ENCODE results near the gene OR52B6.
"Not testable (repeated sequence)": the region's sequence is repeated elsewhere in the genome, so short reads cannot be mapped to it uniquely, and the experiment has no call there.

The OR52B6 gene

GRCh38 chr11:5597953-5598352 is 17.3 kb downstream of the OR52B6 start:
- no peak for DNase-seq

DNA sequence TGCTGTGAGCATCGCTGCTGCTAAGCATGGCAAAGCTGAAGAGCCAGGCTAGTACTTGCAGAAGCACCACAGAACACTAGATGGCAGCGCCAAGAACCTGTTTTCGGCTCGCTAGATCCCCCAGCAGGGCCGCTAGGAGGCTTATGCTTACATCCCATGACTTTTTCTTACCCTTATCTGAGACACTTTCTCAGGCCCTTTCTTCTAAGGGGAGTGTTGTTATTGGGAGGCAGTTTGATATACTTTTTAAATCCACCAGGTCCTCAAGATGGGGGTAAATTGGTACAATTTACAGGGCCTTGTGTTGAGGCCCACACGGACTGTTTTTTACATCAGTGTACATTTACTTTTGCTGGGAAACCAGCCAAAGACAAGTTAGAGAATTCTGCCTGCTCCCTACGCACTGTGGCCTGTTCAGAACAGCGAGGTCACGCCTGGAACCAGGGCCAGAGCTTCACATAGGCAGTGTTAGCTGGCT is 19.7 kb downstream of the OR52B6 start:
- DNase-seq = peak; percentile 59

GRCh38 chr11:5602791-5603190 is 22.1 kb downstream of the OR52B6 start:
- not testable (repeated sequence) for DNase-seq

DNA sequence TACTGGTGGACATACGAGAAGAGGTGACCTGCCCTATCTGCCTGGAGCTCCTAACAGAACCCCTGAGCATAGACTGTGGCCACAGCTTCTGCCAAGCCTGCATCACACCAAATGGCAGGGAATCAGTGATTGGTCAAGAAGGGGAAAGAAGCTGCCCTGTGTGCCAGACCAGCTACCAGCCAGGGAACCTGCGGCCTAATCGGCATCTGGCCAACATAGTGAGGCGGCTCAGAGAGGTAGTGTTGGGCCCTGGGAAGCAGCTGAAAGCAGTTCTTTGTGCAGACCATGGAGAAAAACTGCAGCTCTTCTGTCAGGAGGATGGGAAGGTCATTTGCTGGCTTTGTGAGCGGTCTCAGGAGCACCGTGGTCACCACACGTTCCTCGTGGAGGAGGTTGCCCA is 22.6 kb downstream of the OR52B6 start:
- DNase-seq = no peak

DNA sequence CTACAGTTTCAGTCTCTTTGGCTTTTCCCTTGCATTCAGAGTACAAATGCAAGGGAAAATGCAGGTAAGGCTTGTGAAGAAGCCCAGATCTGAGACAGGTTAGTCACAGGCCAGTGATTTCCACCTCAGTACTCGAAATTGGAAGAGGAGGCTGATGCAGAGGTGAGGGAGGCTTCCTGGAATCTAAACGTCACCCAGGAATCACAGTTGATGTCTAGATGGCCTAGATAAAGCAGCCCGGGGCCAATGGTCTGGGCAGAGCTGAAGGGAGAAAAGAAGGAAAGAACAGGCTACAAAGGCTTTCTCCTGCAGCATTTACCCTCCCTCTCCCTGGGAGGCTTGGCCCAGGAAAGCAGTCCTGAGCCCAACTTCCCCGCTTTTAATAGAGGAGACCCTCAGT is 24.2 kb downstream of the OR52B6 start:
- DNase-seq = no peak

DNA sequence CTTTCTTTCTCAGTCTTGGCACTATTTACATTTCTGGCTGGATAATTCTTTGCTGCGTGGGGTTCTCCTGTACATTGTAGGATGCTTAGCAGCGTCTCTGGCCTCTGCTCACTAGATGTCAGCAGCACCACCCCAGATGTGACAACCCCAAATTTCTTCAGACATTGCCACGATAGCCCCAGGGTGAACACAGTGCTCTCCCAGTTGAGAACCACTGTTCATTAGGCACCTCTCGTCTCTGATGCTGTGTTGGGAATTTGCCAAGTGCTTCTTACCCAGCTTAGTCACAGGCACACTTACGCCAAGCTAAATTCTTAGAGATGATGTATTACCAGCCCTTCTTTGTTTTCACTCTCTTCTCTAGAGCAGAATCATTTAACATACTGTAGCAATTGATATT is 25.2 kb downstream of the OR52B6 start:
- no peak for DNase-seq

GRCh38 chr11:5608808-5609207 is 28.1 kb downstream of the OR52B6 start:
- no peak for DNase-seq

GRCh38 chr11:5610446-5610845 is 29.8 kb downstream of the OR52B6 start:
- DNase-seq = no peak

GRCh38 chr11:5611627-5612026 is 30.9 kb downstream of the OR52B6 start:
- no peak for DNase-seq

GRCh38 chr11:5618807-5619206 is 38.1 kb downstream of the OR52B6 start:
- no peak for DNase-seq

DNA sequence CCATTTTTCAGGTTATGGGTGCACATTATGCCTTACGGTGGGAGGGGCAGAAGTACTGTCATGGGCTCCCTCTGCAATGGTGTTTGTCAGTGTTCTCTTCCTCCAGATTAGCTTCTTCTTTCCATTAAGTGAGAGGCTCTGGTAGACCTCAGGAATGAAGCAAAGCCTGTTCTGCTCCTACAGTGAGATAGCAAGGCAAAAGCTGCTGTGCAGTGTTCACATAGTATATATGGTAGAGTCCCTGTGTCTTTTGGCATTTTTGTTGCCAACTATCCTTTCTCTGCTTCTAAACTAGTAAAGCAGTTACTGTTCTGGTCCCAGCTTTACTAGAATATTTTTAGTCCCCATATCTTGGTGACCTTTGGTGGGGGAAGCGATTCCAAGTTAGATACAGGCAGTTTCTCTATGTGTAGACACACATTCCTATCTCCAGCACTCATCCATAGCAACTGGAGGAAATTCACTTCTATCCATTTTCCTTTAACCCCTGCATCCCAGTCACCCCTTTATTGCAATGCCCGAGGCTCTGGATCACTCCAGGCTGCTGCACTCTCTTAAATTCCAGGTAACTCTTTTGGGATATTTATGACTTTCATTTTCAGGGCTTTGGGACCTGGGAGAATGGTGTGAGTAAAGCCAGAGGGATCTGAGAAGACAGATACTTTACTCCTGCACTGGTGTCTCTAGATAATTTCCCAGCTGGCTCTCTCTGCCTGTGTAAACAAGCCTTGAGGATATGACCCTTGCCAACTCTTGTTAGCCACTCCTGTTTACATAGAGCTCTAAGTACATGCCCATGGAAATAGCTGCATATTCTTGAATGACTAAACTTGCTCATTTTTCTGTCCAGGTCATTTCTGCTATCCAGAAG is 40.2 kb downstream of the OR52B6 start:
- DNase-seq = no peak

DNA sequence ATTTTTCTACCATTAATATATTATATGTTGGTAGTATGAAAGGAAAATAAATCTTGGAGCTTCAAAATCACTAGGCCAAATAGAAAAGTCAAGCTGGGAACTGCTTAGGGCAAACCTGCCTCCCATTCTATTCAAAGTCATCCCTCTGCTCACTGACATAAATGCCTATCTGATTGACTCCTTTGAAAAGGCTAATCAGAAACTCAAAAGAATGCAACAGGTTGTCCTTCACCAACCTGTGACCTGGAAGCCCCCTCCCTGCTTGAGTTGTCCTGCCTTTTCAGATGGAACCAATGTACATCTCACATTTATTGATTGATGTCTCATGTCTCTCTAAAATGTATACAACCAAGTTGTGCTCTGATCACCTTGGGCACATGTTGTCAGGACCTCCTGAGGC is 40.9 kb downstream of the OR52B6 start:
- no peak for DNase-seq

GRCh38 chr11:5622802-5623201 is 42.1 kb downstream of the OR52B6 start:
- no peak for DNase-seq

DNA sequence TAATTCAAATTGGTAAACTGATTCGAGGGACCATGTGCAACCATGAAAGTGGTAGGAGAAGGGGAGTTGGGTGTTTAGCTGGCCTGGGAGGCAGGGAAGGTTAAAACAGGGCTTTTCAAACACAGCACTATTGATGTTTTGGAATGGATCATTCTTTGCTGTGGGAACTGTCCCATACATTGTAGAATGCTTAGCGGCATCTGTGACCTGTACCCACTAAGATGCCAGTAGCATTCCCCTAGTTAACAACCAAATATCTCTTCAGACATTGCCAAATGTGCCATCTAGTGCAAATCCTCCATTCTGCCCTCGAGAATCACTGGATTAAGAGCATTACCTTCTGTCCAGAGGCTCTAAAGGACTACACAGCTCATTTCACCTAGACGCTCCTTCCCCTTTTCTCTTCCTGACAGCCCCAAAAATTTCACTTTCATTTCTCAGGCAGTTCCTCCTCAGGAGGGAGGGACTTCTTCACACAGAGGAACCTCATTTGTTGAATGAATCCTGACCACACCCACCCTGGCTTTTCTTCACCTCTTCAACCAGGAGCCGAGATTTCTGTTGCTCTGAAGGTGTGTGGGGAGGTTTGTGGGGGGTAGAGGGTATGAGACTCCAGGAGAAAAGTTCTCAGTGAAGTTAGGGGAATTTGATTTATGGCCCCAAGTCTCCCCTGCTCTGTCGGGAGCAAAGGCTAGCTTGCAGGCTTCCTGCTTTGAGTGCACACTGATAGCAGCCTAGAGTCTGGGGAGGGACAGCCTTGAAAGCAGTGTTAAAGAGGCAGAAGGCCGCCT is 44.0 kb downstream of the OR52B6 start, which contains the start of gene TRIM34:
Gene TRIM34 (plus strand): TSS at position 513 of the 791 bp plus-strand sequence. CDS start 7,331 bp downstream, outside the sequence.
- DNase-seq = peak; percentile 67

DNA sequence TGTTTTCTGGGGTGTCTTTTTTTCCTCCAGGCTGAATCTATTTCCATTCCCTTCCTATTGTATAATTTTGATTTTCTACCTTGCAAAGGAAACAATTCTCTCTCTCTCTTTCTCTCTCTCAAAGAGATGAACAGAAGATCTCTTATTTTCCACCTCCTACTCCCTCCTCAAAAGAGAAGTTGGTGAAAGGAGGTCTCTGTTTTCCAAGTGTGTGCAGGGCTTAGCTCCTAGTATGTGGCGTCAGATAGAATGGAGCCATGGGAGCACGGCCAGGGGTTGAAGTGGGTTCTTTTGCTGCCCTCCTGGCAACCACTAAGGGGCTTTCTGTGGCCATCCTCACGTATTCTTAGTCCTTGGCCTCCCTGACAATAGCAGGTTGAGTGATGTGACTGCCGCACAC is 44.6 kb downstream of the OR52B6 start:
- DNase-seq = no peak

GRCh38 chr11:5626196-5626595 is 45.5 kb downstream of the OR52B6 start:
- DNase-seq = no peak

GRCh38 chr11:5631417-5631816 is 50.7 kb downstream of the OR52B6 start:
- DNase-seq = no peak

Measured in stimulated activated CD8-positive, alpha-beta memory T cell treated with anti-CD3 and anti-CD28 coated beads, Interleukin-4, amount 100 ng/mL, for 48 hours (primary cell).